Middle frontal gyrus (tissue), 1 donor: ENCODE data around the gene RBP5.

ENCODE experiments used
- DNase-seq: peaks from one replicate; pipeline ENCODE4 v3.0.0-alpha.2; 2015; ENCODE audit warnings: low spot score; ENCODE audit errors: extremely low spot score

The RBP5 gene, protein sequence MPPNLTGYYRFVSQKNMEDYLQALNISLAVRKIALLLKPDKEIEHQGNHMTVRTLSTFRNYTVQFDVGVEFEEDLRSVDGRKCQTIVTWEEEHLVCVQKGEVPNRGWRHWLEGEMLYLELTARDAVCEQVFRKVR

DNA sequence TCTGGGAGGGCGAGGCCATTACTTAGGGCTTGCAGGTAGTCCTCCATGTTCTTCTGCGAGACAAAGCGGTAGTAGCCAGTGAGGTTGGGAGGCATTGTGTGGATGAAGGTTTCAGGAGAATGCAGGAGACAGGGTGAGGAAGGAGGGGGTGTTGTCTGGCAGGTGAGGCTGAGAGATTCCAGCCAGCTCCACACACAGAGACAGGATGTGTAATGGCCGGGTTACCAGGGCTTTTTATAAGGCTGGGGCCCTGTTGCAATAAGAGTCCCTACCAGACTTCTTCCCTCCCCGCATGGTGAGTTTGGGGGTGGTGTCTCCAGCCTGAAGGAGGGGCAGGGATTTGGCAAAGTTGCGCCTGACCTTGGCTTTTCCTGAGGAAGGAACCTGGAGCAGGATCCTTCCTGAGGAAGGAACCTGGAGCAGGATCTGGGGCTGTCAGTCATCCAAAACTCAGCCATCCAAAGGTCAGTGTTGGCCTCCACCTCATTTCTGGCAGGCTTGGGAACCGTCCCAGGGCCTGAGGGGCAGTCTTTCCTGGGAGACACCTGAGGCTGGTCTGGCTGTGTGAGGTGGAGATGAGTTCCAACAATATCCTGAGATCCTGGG lies at the start of gene RBP5:
RBP5 (minus strand) TSS at position 209 of the 606 bp plus-strand sequence; CDS start at position 95, 114 bp downstream.
- DNase-seq, result no peak

DNA sequence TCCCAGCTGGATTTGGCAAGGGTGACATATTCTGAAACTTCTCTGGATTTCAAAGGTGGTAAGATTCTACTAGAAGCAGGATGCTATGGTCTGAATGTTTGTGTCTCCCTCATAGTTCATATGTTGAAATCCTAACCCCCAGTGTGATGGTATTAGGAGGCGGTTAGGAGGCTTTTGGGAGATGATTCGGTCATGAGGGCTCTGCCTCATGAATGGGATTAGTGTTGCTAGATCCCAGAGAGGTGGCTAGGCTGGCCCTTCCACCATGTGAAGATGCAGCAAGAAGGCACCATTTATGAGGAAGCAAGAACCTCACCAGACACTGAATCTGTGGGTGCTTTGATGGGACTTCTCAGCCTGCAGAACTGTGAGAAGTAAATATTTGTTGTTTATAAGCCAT lies 49.8 kb upstream of the RBP5 start:
- DNase-seq, result no peak

DNA sequence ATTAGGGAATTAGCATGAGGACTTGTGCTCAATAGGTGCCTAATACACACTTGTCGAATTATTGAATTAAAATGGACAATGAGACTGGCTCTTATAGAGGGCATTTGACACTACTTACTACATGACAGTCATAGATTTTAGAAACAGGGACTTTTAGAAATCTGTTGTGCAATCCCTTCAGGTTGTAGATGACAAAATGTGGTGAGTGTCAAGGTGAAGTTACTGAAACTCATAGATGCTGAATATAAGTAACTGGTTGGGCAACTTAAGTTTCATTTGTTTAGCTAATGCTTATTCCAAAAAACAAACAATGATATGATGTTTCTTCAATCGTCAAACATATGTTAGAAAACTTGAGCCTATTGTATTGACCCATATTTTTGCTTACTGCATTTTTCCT lies 47.9 kb upstream of the RBP5 start:
- no peak for DNase-seq

DNA sequence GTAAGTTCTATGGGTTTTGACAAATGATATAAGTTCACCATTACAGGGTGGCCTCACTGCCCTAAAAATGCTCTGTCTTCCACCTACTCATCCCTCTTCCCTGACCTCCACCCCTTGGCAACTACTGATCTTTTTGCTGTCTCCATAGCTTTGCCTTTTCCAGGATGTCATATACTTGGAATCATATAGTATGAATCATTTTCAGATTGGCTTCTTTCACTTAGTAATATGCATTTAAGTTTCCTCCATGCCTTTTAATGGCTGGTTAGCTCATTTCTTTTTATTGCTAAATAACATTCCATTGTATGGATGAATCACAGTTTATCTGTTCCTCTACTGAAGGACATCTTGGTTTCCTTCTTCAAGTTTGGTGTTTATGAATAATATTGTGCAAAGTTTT lies 46.8 kb upstream of the RBP5 start:
- no peak for DNase-seq

DNA sequence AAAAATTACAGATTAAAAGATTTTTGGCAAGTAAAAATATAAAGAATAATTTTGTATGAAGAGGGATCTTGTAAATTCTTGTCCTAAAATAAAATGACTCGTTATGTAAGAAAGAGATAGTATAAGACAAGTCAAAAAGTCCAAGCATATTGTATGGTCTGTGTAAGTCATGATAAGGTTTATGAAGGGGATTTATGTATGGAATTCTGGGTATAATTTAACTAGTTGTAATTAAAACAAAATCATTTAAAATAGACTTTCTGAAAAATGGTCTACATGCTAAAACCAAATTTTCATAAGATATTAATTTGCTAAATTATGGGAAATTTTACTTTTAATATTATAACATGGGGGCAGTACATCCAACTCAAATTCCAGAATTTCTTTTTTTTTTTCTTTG lies 43.2 kb upstream of the RBP5 start:
- DNase-seq, result no peak

DNA sequence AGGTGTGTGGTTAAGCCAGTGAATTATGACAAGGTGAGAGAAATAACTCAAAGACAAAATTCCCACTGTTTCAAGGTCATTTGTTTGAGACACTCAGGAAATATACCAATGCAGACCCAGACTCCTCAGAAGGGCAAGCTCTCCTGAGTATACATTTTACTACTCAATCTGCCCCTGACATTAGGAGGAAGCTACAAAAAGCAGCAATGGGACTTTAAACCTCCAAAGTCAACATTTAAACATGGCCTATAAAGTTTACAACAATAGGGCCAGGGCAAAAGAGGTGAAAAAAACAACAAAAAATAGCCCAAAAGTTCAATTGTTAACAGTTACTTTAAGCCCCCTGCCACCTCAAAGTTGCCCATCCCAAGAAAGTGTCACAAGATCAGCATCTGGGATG lies 41.3 kb upstream of the RBP5 start:
- DNase-seq, result no peak

DNA sequence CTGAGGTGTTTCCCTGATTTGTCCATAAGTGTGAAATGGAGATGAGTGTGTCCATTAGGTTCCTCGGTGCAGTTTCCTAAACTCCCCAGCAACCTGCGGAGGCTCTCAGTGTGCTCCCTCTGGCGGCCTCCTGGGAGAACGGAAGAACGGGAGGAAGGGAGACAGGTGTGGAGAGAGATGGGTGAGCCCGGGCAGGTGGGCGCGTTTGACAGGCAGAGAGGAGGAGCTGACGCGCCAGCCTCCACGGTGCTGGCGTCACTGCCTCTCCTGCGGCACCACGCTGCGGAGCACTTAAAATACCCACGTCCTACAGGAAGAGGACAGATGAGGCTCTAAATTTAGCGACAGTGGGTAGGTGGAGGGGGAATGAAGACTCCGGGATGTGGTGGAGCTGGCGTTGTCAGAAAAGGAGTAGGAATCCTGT lies 34.0 kb upstream of the RBP5 start:
- peak; percentile 70 for DNase-seq

DNA sequence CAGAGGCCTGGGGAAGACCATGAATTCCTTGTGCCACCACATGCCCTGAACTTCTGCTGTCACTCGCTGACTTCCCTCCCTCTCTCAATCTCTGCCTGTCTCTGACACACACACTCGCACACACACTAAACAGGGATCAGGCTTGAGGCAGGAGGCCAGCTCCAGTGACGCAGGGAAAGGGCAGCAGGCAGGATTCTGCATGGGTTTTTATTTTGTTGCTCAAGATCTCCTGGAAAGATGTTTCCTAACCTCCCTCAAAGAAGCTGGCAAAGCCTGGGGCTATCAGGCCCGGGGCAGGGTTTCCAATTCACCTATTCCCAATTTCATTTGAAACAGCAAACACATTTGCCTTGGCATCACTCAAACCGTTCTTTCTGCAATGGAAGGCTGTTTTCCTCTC lies 33.1 kb upstream of the RBP5 start:
- DNase-seq, result no peak

DNA sequence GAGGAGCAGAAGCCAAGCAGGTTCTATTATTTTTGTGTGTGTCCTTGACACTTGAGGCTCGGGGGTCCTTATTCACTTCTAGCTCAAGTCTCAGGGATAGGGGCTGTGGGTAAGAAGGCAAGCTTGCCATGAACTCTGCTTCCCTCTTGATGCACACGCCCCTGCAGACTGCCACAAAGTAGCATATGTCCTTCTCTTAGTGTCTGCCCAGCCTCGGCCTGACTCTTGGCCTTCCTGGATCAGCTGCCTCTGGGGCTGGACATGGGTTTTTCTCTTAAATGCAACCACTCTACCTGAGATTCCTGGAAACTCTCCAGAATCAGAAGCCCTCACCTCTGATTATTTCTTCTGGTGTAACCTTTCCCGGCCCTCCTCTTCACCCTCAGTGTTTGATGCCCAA lies 32.6 kb upstream of the RBP5 start:
- no peak for DNase-seq

DNA sequence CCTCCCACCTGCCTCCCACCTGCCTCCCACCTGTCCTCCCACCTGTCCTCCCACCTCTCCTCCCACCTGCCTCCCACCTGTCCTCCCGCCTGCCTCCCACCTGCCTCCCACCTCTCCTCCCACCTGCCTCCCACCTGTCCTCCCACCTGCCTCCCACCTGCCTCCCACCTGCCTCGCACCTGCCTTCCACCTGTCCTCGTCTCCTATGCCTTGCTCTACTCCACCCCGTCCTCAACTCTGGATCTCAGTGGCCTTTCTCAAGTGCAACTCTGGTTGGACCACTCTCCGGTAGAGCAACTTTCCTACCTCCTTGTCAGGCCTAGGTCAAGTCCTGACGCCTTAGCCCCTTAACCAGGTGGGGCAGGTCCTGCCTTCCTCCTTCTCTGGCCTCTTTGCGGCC lies 31.5 kb upstream of the RBP5 start:
- DNase-seq, result no peak

DNA sequence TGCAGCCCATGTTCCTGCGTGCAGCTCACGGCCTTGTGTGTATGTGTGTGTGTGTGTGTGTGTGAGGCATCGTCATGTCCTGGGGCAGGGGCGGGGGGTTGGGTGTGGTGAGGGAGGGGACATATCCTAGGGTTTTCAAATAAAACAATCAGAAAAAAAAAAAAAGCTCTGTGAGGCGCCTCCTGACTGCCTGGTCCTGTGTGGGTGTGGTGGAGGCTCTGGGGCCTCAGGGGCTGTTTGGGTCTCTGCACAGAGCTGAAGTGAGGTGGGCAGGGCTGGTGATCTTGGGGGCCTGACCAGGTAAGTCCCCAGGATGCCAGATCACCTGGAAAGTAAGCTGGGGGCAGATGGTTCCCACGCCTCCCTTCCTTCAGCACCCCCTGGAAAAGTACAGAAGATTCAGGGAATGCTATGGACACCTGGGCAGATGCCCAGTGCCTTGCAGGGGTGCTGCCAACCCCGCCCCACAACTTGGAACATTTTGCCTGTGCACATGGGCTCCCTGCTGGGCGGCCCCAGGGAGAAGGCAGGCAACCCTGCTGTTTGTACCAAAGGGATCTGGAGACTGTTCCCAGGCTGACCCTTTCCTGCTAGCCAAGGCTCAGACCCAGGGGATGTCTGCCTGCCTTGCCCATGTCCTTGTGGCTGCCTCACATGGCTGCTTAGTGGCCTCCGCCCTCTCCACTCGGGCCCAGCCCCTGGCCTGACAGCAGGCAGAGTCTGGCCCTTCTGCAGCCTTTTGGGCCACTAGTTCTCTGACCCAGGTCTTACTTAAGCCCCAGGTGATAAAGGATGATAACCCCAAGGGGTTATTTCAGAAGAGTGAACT lies 30.3 kb upstream of the RBP5 start:
- DNase-seq, result no peak

DNA sequence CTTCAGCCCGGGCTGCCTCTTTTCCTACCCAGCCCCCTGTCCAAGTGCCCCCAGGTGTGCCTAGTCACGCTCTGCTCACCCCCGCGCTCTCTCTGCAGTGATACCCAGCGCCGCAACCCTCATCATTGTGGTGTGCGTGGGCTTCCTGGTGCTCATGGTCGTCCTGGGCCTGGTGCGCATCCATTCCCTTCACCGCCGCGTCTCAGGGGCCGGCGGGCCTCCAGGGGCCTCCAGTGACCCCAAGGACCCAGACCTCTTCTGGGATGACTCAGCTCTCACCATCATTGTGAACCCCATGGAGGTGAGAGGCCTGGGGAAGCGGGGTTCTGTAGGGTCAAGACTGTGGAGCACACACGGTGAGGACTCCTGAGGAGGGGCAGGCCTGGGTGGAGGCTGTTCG lies 28.7 kb upstream of the RBP5 start:
- no peak for DNase-seq

DNA sequence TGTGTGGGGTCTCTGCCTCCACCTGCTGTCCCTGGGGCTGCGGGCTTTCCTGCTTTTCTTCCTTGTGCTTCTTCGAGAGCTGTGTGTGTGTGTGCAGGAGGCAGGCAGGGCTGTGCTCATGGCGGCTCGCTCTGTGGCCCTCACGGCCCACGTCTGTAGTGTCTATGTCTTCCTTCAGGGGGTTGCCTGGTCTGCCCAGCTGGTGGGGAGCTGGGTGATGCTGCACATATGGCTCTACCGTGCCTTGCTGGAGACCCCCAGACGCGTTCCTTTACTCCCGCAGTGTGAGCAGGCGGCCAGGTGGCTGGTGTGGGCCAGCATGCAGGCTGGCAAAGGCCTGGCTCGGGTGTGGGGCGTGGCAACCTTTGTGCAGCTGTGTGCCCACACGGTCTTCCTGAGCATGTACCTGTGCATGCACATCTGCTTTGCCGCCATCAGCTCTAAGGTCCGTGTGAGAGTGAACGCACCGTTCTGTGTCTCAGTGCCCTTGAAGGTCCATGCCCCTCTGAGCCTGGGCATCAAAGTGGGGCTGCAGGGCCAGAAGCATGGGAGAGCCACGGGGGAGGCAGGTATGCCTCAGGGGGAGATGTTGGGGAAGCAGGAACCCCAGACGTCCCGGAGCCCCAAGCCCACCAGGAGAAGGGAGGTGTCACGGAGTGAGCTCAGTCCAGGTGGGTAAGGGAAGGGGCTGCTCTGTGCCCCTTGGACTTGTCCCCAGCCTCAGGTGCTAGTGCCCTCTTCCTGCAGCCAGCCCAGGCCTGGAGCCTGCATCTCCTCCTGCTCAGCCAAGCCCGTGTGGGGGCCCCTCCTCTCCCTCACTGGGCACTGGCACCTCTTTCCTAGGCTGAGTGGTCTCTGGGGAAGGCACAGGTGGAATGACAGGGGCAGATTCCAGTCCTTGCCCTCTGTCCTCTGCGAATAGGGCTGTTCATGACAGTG lies 27.8 kb upstream of the RBP5 start:
- no peak for DNase-seq

DNA sequence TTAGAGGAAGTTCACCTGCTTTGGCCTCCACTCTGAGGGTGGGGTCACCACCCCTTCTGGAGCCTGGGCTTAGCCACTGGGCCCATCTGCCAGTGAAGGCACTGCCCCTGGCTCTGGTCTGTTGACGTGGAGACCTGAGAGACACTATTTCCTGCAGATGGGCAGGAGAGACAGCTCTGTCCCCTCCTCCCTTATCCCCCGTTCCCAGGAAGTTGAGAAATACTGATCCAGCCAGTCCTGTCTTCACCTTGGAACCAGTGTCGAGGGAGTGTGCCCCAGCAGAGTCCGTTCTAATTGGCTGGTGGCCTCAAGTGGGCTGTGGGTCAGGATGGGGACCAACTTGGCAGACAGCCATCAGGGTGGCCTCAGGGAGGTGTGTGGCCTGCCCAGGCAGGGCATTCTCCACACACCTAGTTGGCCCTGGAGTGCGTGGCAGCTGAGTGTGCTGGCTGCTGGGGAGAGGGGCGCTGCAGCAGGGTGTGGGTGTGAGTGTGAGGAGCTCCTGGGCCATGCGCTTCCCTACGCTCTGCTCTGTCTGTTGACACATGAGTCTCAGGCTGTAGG lies 26.9 kb upstream of the RBP5 start:
- DNase-seq, result no peak

DNA sequence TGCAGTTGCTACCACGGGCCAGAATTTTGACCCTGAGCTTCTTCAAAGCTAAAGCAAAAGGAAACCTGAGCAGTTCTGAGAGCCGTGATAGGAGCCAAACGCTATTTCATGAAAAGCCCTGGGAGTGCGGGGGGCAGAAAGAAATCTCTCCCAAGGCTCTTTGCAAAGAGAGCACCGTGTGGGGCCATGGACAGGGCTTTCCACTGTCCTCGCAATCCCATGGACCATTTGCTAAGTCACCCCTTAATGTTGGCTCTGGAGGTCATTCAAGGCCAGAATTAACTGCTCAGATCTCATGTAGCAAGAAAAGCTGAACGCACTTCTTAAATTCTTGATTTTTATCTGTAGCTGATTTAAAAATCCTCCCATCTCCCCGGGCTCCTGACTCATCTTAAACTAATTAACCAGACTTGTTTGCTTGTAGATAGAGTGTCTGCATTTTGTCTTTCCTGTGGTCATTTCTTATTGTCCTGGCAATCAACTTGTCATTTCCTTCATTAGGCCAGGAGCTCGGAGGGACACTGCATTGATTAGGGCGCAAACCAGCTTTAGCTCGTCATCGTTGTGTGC lies 26.3 kb upstream of the RBP5 start:
- no peak for DNase-seq

DNA sequence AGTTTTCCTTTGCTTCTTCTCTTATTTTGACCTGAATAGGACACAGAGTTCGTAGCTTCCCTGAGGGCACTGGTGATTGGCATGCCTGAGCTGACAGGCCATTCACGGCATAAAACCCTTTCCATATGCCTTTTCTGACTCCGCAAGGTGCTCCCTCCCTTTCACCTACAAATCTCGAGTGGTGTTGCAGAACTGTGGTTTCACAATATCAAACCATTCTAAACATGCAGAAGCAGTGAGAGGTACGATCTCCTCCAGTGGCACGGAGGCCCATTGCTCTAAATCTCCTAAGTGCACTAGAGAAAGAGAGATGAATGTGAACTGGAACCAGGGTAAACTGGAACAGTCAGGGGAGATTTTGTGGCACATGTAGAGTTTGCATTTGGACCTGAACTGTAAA lies 25.4 kb upstream of the RBP5 start:
- no peak for DNase-seq

DNA sequence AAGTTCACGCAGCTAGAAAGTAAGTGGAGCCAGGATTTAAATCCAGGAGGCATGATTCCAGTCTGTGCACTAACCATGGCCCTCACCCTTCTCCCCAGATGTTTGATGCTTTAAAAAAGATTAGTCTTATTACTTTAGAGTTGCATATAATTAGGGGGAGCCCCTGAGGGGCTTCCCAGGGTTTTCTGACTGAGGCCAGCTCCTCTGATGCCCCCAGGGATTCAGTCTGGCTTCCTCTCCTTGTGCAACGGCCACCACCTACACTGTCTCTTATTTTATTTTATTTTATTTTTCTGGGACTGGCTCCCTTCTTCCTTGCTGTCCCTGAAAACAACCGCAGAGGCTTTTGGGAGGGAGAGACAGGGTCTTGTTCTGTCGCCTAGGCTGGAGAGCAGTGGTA lies 24.1 kb upstream of the RBP5 start:
- DNase-seq, result no peak

DNA sequence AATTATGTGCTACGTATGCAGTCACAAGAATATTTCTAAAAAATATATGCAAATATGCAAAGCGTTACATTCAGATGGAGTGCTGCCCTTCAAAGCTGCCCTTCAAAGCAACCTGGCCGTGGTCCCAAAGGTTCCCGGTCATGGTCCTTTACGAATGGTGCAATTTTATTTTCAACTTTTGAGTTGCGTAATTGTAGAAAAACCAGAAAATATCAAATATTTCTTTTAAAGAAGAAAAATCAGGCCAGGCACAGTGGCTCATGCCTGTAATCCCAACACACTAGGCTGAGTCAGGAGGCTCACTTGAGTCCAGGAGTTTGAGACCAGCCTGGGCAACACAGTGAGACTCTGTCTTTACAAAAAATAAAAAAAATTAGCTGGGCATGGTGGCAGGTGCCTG lies 22.8 kb upstream of the RBP5 start:
- no peak for DNase-seq

DNA sequence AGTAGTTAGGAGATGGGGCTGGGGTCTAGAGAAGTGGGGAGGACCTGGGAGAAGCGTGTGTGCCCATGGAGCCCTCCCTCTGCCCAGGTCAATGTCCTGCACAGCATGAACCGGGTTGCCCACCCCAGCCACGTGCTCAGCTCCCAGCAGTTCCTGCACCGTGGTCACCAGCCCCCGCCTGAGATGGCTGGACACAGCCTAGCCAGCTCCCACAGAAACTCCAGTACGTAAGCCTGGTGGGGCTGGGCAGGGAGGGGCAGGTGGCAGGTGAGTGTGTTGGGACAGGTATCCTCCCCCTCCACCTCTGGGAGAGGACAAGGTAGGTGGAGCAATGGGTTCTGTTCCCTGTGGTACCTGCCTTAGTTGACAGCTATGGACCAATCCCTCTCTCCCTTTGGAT lies 22.2 kb upstream of the RBP5 start:
- no peak for DNase-seq

DNA sequence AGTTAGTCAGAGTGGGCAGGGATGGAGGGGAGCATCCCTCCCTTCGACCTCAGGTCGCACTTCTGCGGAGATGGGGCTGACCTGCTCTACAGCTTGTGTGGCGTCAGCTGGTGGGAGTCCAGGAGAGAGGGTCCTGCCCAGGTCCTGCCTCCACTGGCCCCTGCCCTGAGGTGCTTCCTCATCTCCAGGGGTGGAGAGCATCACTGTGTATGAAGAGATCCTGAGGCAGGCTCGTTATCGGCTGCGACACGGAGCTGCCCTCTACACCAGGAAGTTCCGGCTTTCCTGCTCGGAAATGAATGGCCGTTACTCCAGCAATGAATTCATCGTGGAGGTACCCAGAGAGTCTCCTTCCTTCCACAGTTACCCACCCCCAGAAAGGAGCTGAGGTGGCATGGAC lies 21.7 kb upstream of the RBP5 start:
- no peak for DNase-seq

DNA sequence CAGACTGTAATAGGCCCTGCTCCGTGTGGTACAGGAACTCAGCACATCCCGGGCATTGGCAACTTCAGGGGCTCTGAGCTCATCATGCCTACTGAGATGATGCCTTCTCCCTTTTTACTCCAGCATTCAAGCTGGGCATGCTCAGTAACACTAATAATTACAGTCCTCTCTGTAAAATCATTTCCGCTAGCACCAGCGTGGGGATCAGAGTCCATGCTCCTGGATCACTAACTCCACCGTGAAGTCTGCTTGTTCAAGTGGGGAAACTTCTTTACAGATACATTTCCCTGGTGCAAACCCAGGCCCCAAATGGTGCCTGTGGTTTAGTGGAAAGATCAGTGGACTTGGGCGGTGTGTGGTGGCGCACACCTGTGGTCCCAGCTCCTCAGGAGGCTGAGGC lies 18.2 kb upstream of the RBP5 start:
- DNase-seq, result no peak
